ENCODE results near the gene KRT6A. TPM values are rescaled to one million over a fixed set of nuclear protein-coding genes. Genes with fewer than 3 reads are reported as not detected.

KRT6A gene
- total and polyA plus RNA-seq, 2 donors (not counting 1 experiment from before 2014, with no cell fraction given) = not detected

DNA sequence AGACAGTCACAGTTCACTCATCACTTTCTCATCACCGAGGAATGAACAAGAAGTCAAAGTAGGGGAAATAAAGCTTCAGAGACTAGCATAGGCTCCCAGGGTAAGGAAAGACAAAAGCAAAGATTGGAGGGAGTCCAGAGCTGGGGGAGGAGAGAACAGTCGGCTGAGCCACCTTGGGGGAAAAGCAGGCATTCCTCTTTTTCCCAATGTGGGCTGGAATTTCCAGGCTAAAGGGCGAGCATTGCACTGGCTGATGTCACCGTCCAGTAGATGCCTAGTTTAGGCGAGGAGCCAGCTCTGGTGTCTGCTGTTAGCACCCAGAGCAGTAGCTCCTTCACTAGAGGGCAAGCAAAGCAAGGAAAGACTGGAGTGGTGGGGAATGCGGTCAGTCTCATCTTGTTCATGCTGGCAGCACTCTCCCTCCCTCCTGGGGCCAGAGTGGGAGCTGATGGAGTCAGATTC is 50.4 kb downstream of the KRT6A start:
- Histone ChIP-seq H3K9ac (ENCODE audit: low read length) (no peak overlapping the region), H3K79me2 (ENCODE audit: control insufficient read depth, insufficient read depth, low read length) (no peaks in the 10 kb centered on the region), H3K36me3 (replicated peaks in 1 of 2; ENCODE audit: control extremely low read depth in 1 of 2, control insufficient read depth in 1 of 2, extremely low read depth in 1 of 2, insufficient read depth in 2 of 2, low read length in 1 of 2) (no peaks in the 10 kb centered on the region), H3K4me3 (ENCODE audit: control extremely low read depth in 1 of 5, extremely low read depth in 1 of 5, insufficient read depth in 1 of 5, low read depth in 2 of 5, low read length in 4 of 5) (no peak overlapping the region), H3K4me2 (replicated peaks; ENCODE audit: low read depth, low read length, poor library complexity, severe bottlenecking) (no peak overlapping the region), H3K27me3 (replicated peaks in 1 of 4; ENCODE audit: control extremely low read depth in 1 of 4, control insufficient read depth in 3 of 4, insufficient read depth in 4 of 4, low read length in 3 of 4) (peaks cover 0 to 3% (median 0%) of the 10 kb centered on the region in 4 experiments), H2AFZ (ENCODE audit: insufficient read depth, low read depth, low read length, poor library complexity, severe bottlenecking) (no peak overlapping the region), H3K27ac (ENCODE audit: low read length in 2 of 2) (no peak overlapping the region), H3K4me1 (ENCODE audit: control insufficient read depth in 2 of 2, insufficient read depth in 2 of 2, low read length in 2 of 2) (no peaks in the 10 kb centered on the region), H4K20me1 (ENCODE audit: control insufficient read depth, insufficient read depth, low read length, poor library complexity, severe bottlenecking) (no peaks in the 10 kb centered on the region), H3K9me3 (ENCODE audit: control extremely low read depth in 1 of 3, control insufficient read depth in 2 of 3, insufficient read depth in 1 of 3, low read length in 2 of 3) (no peaks in the 10 kb centered on the region)
- Mint-ChIP-seq H3K27ac (no peak overlapping the region), H3K4me1 (no peaks in the 10 kb centered on the region), H3K4me3 (no peak overlapping the region), H3K9me3 (ENCODE audit: insufficient read depth) (peaks cover 2% of the 10 kb centered on the region), H3K27me3 (peaks cover 35% of the 10 kb centered on the region)
- 21% methylated on average over 4 of the region's 6 CpGs for WGBS (ENCODE audit: insufficient coverage)
- ATAC-seq (ENCODE audit: low read depth) = no peak
- ChIA-PET POLR2A (no interaction called here), CTCF (no interaction called here)
- no peak for DNase-seq
- no peak for TF ChIP-seq EZH2 (IDR thresholded peaks at IDR 0.05; ENCODE audit: borderline replicate concordance, insufficient read depth, low read depth, low read length, poor library complexity, severe bottlenecking)
- TF ChIP-seq, protein P1, sequence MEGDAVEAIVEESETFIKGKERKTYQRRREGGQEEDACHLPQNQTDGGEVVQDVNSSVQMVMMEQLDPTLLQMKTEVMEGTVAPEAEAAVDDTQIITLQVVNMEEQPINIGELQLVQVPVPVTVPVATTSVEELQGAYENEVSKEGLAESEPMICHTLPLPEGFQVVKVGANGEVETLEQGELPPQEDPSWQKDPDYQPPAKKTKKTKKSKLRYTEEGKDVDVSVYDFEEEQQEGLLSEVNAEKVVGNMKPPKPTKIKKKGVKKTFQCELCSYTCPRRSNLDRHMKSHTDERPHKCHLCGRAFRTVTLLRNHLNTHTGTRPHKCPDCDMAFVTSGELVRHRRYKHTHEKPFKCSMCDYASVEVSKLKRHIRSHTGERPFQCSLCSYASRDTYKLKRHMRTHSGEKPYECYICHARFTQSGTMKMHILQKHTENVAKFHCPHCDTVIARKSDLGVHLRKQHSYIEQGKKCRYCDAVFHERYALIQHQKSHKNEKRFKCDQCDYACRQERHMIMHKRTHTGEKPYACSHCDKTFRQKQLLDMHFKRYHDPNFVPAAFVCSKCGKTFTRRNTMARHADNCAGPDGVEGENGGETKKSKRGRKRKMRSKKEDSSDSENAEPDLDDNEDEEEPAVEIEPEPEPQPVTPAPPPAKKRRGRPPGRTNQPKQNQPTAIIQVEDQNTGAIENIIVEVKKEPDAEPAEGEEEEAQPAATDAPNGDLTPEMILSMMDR (IDR thresholded peaks at IDR 0.05) = no peak
- intact Hi-C loops (cut with micrococcal nuclease) = no loop called here

GRCh38 chr12:52441320-52441911 is 51.6 kb downstream of the KRT6A start:
- Histone ChIP-seq H3K4me3 (ENCODE audit: control extremely low read depth in 1 of 5, extremely low read depth in 1 of 5, insufficient read depth in 1 of 5, low read depth in 2 of 5, low read length in 4 of 5) (no peak overlapping the region), H3K27ac (ENCODE audit: low read length in 2 of 2) (no peak overlapping the region), H3K79me2 (ENCODE audit: control insufficient read depth, insufficient read depth, low read length) (no peaks in the 10 kb centered on the region), H4K20me1 (ENCODE audit: control insufficient read depth, insufficient read depth, low read length, poor library complexity, severe bottlenecking) (no peaks in the 10 kb centered on the region), H3K4me2 (replicated peaks; ENCODE audit: low read depth, low read length, poor library complexity, severe bottlenecking) (no peak overlapping the region), H2AFZ (ENCODE audit: insufficient read depth, low read depth, low read length, poor library complexity, severe bottlenecking) (no peak overlapping the region), H3K27me3 (replicated peaks in 1 of 4; ENCODE audit: control extremely low read depth in 1 of 4, control insufficient read depth in 3 of 4, insufficient read depth in 4 of 4, low read length in 3 of 4) (peaks cover 0 to 3% (median 0%) of the 10 kb centered on the region in 4 experiments), H3K9me3 (ENCODE audit: control extremely low read depth in 1 of 3, control insufficient read depth in 2 of 3, insufficient read depth in 1 of 3, low read length in 2 of 3) (no peaks in the 10 kb centered on the region), H3K9ac (ENCODE audit: low read length) (no peak overlapping the region), H3K4me1 (ENCODE audit: control insufficient read depth in 2 of 2, insufficient read depth in 2 of 2, low read length in 2 of 2) (no peaks in the 10 kb centered on the region), H3K36me3 (replicated peaks in 1 of 2; ENCODE audit: control extremely low read depth in 1 of 2, control insufficient read depth in 1 of 2, extremely low read depth in 1 of 2, insufficient read depth in 2 of 2, low read length in 1 of 2) (no peaks in the 10 kb centered on the region)
- Mint-ChIP-seq H3K4me1 (no peaks in the 10 kb centered on the region), H3K27ac (no peak overlapping the region), H3K27me3 (peaks cover 32% of the 10 kb centered on the region), H3K4me3 (no peak overlapping the region), H3K9me3 (ENCODE audit: insufficient read depth) (peaks cover 2% of the 10 kb centered on the region)
- ATAC-seq (ENCODE audit: low read depth) (no peak), DNase-seq (no peak)
- no peak for TF ChIP-seq EZH2 (IDR thresholded peaks at IDR 0.05; ENCODE audit: borderline replicate concordance, insufficient read depth, low read depth, low read length, poor library complexity, severe bottlenecking)
- TF ChIP-seq, protein P1 (IDR thresholded peaks at IDR 0.05) = no peak
- CTCF ChIA-PET = no interaction called here
- POLR2A ChIA-PET = no interaction called here
- WGBS (ENCODE audit: insufficient coverage) = 91% methylated on average over 6 of the region's 9 CpGs
- intact Hi-C loops (cut with micrococcal nuclease) = no loop called here

Measured in B cell (primary cell).